ENCODE measurements around the gene TAS2R60.
"Not testable (repeated sequence)": the region's sequence is repeated elsewhere in the genome, so short reads cannot be mapped to it uniquely, and the experiment has no call there.

Gene TAS2R60

DNA sequence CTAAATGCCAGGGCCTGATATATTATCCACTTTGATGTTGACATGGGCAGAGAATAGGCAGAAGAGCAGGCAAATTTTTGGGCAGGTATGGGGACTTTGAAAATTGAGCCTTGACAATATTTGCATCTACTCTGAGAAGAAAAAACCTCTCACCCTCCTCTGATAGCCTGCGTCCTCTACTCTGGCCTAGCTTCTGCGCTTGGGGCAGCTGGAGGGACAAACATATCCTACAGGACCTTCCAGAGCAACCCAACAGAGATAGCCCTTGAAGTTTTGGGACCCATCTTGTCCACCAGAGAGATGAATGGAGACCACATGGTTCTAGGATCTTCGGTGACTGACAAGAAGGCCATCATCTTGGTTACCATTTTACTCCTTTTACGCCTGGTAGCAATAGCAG is at the start of gene TAS2R60:
TAS2R60 (plus strand) TSS at position 301 of the 400 bp plus-strand sequence; CDS start at position 301, 0 bp downstream.
- DNase-seq: no peak

DNA sequence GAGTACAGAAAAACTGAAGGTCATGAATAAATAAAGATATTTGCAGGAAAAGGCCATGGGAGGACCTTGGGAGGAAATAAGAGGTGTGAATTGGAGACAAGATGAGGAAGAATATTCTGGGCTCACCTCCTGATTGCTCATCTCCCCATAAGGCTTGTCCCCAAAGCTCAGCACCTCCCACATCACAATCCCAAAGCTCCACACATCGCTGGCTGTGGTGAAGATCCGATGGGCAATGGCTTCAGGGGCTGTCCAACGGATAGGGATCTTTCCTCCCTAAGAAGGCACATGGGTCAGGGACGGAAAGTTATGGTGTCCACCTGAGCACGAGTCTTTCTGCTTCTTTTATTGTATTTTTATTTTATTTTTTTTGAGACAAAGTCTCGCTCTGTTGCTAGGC is 49.2 kb upstream of the TAS2R60 start:
- DNase-seq: no peak

DNA sequence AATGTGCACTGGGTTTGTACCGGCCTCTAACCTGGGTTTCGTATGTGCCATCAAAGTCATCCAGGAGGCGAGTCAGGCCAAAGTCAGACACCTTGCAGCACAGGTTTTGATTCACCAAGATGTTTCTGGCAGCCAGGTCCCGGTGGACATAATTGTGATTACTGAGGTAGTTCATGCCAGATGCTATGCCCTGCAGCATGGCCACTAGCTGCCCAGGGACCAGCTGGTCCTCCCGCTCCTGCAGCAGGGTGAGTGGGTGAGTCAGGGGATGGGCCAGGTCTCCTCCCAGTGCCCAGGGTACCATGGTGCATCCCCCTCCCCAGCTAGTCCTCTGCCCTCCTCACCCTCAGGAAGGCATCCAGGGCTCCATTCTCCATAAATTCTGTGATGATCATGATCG is 48.5 kb upstream of the TAS2R60 start:
- no peak for DNase-seq

- DNase-seq: no peak
Measured at GRCh38 chr7:143395187-143396149, 47.8 kb upstream of the TAS2R60 start.

- no peak for DNase-seq
Measured at GRCh38 chr7:143396182-143396581, 47.1 kb upstream of the TAS2R60 start.

DNA sequence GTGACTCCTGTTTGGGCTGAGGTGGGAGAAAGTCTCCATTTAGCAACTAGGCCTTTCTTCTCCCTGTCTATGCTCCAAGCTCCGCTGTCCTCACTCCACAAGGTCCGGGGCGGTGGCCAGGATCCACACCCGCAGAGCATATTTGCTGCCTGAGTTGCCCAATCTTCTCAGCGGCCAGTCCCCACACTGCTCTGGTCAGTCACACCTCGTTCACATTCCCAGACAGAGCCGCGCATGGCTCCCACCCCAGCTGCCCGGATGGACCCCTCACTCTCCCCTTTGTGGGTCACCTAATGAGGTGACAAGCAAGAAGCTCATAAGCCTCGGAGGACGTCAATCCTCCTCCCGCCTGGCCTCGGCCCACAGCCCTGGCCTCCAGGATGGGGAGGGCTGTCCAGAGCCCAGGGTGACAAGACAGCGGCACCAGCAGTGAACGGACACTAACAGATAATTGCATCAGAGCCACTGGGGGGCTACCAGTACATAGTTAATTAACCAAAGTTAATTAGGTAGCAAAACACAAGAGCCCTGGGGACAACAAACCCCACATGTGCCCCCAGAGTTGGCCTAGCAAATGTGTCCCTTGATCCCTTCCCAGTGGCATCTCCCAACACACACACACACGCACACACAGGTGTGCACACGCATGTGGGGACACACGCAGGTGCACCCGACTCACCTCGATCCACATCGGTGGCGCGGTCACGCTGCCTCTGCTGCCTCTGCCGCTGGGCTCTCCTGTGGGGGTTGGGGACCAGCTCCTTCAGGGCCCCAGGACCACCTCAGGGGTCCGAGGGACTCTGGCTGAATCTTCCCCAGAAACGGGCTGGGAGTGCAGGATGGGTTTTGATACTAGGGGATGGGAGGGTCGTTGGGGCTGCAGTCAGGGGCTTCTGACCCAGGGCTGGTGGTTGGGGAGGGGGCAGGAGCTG is 46.4 kb upstream of the TAS2R60 start:
- DNase-seq: no peak

DNA sequence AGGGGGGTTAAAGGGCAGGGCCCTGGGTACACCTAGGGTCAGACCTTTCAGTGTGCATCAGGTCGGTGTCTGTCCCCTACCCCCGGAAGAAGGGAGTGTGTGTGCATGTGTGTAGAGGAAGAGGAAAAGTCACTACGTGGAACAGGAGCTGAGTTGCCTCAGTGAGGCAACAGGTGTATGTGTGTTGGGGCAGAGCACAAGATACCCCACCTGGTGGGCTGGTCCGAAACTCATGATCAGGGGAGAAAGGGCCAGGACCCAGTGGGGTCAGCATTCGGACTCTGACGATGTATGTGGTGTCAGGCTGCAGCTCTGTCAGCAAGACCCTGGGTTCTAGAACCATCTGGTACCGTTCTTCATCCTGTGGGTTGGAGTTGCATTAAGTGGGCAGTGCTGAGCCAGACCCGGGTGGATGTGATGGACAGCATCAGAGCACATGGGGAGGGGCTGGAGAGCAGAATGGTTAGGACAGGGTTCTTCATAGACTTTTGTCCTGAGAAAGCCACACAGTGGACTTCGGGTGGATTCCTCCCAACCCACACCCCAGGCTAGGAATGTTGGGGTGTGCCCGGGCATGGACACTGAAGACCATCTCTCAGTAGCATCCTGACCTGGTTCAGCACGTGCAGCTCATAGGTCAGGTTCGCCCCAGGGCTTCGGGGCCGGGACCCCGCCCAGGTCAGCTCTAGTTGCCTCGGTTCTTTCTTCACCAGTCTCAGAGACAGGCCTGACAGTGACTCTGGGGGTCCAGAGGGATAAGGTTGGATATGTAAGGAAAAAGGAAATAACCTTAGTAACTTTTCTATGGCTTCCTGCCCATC is 45.3 kb upstream of the TAS2R60 start:
- DNase-seq: no peak

GRCh38 chr7:143398616-143399015 is 44.6 kb upstream of the TAS2R60 start:
- DNase-seq: no peak

DNA sequence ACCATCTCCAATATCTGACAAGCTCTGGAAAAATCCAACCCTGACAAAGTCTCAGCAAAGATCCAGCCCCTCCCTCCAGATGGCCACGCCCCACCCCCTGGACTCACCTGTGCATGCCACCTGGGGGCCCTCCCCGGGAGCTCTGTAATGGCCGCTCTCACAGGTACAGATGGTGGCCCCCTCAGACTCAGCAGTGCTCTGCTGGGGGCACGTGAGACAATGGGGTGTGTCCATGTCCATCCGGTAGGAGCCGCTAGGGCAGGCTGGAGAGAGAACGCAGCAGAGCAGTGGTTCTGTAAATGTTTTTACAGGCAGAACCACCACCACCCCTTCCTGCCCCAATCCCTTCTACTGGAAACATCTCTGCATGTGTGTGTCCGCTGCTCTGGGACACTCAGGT is 44.1 kb upstream of the TAS2R60 start:
- DNase-seq: no peak

DNA sequence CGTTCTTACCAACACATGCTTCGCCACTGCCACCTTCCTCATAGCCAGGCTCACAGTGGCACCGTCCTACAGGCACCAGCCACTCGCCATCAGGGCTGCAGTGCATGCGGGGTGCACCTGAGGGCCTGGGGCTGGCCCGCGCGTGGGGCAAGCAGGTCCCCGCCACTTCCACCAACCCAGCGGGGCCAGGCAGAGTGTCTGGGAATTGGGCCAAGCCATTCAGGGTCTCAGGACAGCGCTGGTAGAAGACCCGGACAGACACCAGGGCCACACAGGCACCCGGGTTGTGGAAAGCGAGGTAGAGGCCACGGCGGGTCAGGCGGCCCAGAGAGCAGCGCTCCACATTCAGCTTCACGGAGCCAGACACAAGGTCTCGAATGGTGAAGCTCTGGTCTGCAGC is 43.6 kb upstream of the TAS2R60 start:
- DNase-seq: no peak

GRCh38 chr7:143401265-143401664 is 42.0 kb upstream of the TAS2R60 start:
- no peak for DNase-seq

DNA sequence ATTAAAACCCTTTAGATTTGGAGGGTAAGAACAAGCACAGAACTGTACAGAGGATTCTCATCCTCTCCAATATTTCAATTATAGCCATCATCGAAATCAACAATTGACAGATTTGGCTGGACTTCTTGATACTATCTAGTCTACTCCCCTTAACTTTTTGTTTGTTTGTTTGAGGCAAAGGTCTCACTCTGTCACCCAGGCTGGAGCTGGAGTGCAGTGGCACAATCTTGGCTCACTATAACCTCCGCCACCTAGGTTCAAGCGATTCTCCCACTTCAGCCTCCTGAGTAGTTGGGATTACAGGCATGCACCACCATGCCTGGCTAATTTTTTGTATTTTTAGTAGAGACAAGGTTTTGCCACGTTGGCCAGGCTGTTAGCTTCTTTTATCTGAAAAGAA is 41.0 kb upstream of the TAS2R60 start:
- DNase-seq: not testable (repeated sequence)

DNA sequence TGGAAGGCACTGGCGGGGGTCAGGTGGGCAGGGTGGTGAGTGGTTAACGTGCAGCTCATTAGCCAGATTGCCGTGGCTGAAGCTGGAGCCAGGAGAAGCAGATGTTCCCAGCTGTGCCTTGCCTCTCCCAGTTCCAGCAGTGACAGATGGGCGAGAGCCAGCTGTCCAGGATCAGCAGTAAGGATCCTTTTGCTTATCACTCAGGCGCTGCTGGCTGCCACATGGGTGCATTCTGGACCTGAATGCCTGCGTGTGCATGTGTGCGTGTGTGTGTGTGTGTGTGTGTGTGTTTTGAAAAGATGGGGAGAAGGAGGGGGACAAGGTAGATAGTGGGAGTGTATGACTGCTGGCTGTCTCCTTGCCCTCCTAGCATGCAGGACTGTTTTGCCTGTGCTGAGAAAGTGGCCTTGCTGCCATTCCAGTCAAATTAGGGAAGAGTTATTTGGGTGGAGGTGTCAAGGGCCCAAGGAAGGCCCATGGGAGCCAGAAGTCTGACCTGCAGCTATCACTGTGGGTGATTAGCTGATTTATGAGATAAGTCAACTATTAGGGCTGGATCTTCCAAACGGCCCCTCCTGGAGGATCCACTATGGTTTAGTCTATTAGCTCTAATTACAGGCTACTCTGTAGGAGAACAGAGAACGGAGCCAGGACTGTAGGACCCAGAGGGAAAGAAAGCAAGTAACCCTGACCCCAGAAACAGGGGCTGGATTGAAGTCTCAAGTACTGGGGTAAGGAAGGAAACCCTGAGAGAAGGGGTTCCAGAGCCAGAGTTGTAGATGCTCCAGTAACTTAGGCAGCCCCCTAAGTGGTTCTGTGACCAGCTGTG is 37.9 kb upstream of the TAS2R60 start:
- DNase-seq: no peak

DNA sequence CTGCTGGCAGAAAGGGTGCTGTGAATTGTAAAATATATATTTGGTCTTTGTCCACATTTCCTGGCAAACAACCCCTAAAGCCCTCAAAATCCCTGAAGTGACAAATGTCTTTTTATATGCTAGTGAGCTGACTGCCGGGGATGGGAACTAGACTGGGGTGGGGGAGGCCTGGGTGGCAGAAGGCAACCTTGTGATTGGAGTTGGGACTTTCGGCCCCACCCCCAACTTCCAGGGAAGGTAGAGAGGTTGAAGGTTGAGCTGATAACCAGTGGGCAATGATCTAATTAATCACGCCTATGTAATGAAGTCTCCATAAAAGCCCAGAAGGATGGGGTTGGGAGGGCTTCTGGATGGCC is 37.3 kb upstream of the TAS2R60 start:
- DNase-seq: no peak

DNA sequence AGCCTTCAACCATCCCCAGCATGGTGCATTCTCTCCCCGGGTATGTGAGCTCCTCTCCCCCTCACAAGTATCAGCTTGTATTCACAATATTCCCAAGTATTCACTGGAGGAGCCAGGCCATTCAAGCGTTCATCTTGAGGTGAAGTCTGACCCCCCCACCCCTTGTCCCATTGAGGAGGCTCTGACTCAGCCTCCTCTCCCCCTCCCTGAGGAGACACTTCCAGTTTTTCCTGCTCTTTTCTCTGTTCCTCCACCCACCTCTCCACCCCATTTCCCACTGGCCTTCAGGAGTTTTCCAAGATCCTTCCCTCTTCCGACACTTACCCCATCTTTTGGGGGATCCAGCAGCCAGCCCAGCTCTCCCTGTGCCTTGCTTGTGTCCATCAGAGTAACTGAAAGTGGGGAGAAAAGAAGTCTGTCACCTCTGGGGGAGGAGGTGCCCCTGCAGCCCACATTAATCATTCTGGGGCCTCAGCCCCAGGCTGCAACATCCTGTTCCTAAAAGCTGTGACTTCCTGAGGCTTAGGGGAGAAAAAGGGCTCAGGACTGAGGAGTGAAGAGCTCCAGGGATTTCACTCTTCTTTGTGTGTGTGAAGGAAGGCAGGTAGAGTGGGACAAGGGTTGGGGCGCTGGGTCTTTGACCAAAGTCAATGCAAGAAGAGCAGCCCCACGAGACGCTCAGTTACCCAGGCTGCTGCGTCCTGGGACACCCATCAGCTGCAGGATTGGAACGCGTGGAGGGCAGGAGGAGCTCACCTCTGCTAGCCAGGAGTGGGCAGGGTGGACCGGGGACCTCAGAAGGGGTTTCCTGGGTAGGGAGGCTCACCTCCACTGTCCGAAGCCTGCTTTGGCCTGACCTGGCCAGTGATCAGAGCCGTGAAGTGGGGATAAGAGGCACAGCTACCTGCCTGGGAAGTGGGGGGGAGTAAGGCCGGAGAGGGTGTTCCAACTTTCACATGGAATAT is 35.7 kb upstream of the TAS2R60 start:
- DNase-seq: peak; percentile 54

DNA sequence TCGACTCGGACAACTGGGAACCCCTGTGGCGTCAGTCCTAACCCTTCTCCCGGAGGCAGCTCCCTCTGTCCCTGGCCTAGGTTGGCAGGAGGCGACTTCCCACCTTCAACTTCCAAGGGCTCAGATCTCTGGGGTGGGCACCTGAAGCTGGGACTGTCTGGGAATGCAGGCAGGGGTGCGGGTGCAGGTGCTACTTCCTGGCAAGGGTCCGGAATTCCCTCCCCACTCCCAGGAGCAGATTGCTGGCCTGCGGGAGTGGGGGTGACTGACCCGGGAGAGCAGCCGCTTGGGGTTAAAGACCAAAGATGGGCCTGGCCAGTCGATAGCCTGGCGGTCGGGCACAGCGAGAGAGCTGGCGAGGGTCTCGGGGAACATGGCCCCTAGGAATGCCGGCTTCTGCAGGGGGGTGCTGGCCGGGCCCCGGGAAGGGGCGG is 35.0 kb upstream of the TAS2R60 start:
- DNase-seq: no peak

- DNase-seq: peak; percentile 79
Measured at GRCh38 chr7:143408686-143409561, 34.3 kb upstream of the TAS2R60 start, which contains the start of gene EPHA1. TSS of gene EPHA1 (minus strand) at chr7:143408856. CDS start at chr7:143408805, 51 bp downstream.

DNA sequence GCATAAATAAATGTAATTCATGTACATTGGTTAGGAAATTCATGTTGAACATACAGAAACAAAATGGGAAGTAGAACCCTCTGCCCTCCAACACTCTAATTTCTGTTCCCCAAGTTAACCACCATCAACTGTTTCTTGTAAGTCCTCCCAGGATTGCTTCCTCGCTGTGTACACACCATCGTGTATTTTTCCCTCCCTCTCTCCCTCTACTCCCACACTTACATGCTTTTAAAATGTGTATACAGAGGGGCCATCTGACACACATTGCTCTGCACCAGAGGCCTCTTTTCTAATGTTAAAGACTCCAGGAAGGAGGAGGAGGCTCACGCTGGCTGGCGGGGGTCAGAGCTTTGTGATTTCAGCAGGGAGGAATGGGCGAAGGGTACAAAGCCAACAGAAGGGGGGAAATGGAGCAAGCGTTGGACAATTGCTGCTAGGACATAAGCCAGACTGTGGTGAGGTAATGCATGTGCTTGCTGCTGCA is 32.7 kb upstream of the TAS2R60 start:
- no peak for DNase-seq

Data from CD4-positive, alpha-beta T cell treated with Interleukin-21 for 1 hour (primary cell).